Brain microvascular endothelial cell (primary cell): ENCODE results near the gene IFT172.

Experiments used
- DNase-seq: peaks from one replicate; pipeline ENCODE4 v3.0.0-alpha.2; 2020
- H3K27ac ChIP-seq: fragments of 250-450 bp; sonication (Bioruptor Pico); 2 replicates; pipeline ENCODE4 v1.5.1; 2020; ENCODE audit warnings: mild to moderate bottlenecking, moderate library complexity
- H3K27me3 ChIP-seq: fragments of 250-450 bp; sonication (Bioruptor Pico); replicated peaks from 2 replicates; pipeline ENCODE4 v1.5.1; 2020; ENCODE audit warnings: mild to moderate bottlenecking
- H3K36me3 ChIP-seq: fragments of 250-450 bp; sonication (Bioruptor Pico); replicated peaks from 2 replicates; pipeline ENCODE4 v1.5.1; 2020; ENCODE audit warnings: mild to moderate bottlenecking
- H3K4me3 ChIP-seq: 2 replicates; pipeline ENCODE4 v1.5.1; 2011; ENCODE audit warnings: low read depth, mild to moderate bottlenecking, control low read depth, low read length, moderate library complexity
- in situ Hi-C: cut with HindIII; loops from 2 replicates; pipeline ENCODE4 v1.10.0; 2017; ENCODE audit warnings: low sequenced_read_pairs, low pct_ligation_motif_present
- TF ChIP-seq, protein P1 (sequence below): IDR thresholded peaks from 2 replicates; pipeline ENCODE4 v1.5.1; 2011; ENCODE audit warnings: low read depth, mild to moderate bottlenecking, moderate library complexity, low read length, control low read depth, inconsistent platforms; ENCODE audit errors: missing control alignments

The IFT172 gene

DNA sequence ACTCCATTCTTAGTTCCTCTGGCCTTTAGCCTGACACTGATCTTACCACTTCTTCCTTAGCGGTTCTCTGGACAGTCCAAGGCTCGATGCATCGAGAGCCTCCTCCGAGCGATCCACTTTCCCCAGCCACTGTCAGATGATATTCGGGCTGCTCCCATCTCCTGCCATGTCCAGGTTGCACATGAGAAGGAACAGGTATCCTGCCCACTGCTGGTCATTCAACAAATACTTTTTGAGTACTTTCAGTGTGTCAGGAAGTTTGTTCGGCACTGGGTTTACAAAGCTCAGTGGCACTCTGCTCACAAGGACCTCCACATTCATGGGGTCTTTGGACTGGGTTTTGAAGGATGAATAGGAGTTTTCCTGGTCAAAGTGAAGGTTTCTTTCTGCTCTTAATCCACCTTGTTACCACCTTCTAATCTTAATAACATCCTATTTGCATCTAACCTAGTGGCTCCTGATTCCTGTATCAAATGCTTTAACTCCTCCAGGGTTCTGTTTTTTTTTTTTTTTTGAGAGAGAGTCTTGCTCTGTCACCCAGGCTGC, 32.9 kb upstream of the IFT172 start:
- in situ Hi-C loops: no loop called here
- DNase-seq: no peak
- Histone ChIP-seq H3K27me3 (no peaks in the 10 kb centered on the region), H3K36me3 (no peaks in the 10 kb centered on the region), H3K4me3 (no peak overlapping the region), H3K27ac (no peak overlapping the region)
- TF ChIP-seq, protein P1, sequence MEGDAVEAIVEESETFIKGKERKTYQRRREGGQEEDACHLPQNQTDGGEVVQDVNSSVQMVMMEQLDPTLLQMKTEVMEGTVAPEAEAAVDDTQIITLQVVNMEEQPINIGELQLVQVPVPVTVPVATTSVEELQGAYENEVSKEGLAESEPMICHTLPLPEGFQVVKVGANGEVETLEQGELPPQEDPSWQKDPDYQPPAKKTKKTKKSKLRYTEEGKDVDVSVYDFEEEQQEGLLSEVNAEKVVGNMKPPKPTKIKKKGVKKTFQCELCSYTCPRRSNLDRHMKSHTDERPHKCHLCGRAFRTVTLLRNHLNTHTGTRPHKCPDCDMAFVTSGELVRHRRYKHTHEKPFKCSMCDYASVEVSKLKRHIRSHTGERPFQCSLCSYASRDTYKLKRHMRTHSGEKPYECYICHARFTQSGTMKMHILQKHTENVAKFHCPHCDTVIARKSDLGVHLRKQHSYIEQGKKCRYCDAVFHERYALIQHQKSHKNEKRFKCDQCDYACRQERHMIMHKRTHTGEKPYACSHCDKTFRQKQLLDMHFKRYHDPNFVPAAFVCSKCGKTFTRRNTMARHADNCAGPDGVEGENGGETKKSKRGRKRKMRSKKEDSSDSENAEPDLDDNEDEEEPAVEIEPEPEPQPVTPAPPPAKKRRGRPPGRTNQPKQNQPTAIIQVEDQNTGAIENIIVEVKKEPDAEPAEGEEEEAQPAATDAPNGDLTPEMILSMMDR: no peak

DNA sequence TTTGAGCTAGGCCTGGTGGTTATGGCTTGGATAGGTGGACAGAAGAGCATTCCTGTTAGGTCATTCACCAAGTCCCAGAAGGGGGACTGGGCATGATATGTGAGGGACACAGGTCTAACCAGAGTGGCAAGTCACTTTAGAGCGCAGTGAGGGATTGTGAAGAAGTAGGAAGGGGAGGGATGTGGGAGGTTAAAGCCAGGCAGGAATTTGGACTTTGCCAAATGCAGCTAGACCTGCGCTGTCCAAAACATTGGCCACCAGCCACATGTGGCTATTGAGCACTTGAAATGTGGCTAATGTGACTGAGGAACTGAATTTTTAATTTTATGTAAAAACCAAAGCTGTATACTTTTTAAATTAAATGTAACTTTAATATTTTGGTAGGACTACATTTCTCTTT, 30.8 kb upstream of the IFT172 start:
- in situ Hi-C loops: no loop called here
- no peaks in the 10 kb centered on the region for H3K27me3 ChIP-seq
- no peak overlapping the region for H3K27ac ChIP-seq
- TF ChIP-seq, protein P1: no peak
- no peak for DNase-seq
- no peaks in the 10 kb centered on the region for H3K36me3 ChIP-seq
- no peak overlapping the region for H3K4me3 ChIP-seq

DNA sequence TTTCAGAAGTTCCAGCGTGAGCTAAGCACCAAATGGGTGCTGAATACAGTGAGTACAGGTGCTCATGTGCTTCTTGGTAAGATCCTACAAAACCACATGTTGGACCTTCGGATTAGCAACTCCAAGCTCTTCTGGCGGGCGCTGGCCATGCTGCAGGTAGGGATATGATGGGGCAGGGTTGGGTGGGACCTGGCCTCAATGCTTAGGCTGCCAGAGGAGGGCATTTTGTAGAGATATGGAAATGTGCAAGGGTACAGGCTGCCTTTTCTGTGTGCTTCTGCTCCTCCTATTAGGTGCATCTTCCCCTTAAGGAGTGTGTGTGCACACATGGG, 29.2 kb upstream of the IFT172 start:
- TF ChIP-seq, protein P1: no peak
- H3K4me3 ChIP-seq: no peak overlapping the region
- in situ Hi-C loops: no loop called here
- no peak for DNase-seq
- H3K27me3 ChIP-seq: no peaks in the 10 kb centered on the region
- H3K27ac ChIP-seq: no peak overlapping the region
- H3K36me3 ChIP-seq: no peaks in the 10 kb centered on the region

DNA sequence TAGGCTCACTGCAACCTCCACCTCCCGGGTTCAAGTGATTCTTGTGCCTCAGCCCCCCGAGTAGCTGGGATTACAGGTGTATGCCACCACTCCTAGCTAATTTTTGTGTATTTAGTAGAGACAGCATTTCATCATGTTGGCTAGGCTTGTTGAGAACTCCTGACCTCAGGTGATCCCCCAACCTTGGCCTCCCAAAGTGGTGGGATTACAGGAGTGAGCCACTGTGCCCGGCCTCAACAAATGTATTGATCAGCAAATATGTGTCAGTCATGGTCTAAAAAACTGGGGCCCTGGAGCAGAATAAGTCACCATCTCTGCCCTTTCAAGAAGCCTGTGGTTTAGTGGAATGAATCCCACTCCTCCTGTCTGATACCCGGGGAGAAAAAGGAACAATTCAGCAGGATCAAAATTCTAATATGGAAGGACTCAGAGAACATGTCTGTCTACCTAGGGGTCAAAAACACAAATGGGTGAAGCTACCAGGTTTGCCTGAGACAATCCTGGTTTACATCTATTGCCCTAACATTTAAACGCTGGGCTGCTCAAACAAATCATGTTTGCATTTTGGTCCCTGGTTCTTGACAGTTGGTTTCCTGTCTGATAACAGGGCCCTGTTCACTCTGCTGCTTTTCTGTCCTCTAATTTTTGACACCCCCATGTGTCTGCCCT, 28.7 kb upstream of the IFT172 start:
- Histone ChIP-seq H3K36me3 (no peaks in the 10 kb centered on the region), H3K27me3 (no peaks in the 10 kb centered on the region), H3K27ac (no peak overlapping the region), H3K4me3 (no peak overlapping the region)
- in situ Hi-C loops: no loop called here
- no peak for DNase-seq
- TF ChIP-seq, protein P1: no peak

DNA sequence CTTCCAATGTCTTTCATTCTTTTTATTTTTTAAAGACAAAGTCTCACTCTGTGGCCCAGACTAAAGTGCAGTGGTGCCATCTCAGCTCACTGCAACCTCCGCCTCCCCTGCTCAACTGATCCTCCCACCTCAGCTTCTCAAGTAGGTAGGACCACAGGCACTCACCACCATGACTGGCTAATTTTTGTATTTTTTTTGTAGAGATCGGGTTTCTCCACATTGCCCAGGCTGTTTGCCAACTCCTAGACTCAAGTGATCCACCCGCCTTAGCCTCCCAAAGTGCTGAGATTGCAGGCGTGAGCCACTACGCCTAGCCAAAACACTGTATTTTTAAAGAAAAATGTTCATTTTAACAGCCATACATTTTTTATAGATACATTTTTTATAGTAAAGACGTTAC, 19.8 kb upstream of the IFT172 start:
- DNase-seq: no peak
- Histone ChIP-seq H3K27me3 (no peaks in the 10 kb centered on the region), H3K27ac (no peak overlapping the region), H3K36me3 (no peaks in the 10 kb centered on the region), H3K4me3 (no peak overlapping the region)
- TF ChIP-seq, protein P1: no peak
- in situ Hi-C loops: no loop called here

DNA sequence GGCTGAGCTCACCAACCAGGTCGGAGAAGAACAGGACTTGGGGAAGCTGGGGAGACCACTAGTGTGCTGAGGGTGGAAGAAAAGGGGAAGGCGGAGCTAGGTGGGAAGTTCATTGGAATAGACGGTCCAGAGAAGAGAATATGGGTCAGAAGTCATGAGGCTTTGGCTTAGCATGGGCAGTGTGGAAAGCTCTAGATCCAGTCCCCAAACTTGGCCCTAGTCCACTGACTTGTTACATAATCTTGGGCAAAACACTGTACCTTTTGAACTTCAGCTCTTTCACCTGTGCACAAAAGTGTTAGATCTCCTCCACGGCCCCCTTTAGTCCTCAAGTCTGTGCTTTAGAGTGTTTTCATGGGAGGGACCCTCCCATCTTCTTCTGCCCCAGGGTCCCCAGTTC, 17.8 kb upstream of the IFT172 start:
- Histone ChIP-seq H3K27ac (no peak overlapping the region), H3K27me3 (no peaks in the 10 kb centered on the region), H3K4me3 (no peak overlapping the region), H3K36me3 (no peaks in the 10 kb centered on the region)
- no peak for DNase-seq
- in situ Hi-C loops: no loop called here
- TF ChIP-seq, protein P1: no peak
